Dendritic cell treated with granulocyte-macrophage colony-stimulating factor and Interleukin-4, amounts not matched to agents 40 ng/mL and 50 ng/mL, for 4 days (primary cell): ENCODE data around the gene TRAF1.

Experiments
- H3K27ac Mint-ChIP-seq: one replicate; pipeline ENCODE4 v1.8.0; 2022; ENCODE audit warnings: mild to moderate bottlenecking, mixed read lengths
- H3K27me3 Mint-ChIP-seq: one replicate; pipeline ENCODE4 v1.8.0; 2022; ENCODE audit warnings: mild to moderate bottlenecking, mixed read lengths
- H3K36me3 Mint-ChIP-seq: one replicate; pipeline ENCODE4 v1.8.0; 2022; ENCODE audit warnings: low read depth, mixed read lengths
- H3K4me1 Mint-ChIP-seq: one replicate; pipeline ENCODE4 v1.8.0; 2022; ENCODE audit warnings: low read depth, mixed read lengths
- H3K4me3 Mint-ChIP-seq: one replicate; pipeline ENCODE4 v1.8.0; 2022; ENCODE audit warnings: mild to moderate bottlenecking, moderate library complexity, mixed read lengths
- H3K9me3 Mint-ChIP-seq: one replicate; pipeline ENCODE4 v1.8.0; 2022; ENCODE audit warnings: mixed read lengths
- intact Hi-C: fragments of 100-400 bp; cut with micrococcal nuclease; formaldehyde crosslinking; loops from one replicate; pipeline ENCODE4 v1.15.0; 2022

Gene TRAF1

DNA sequence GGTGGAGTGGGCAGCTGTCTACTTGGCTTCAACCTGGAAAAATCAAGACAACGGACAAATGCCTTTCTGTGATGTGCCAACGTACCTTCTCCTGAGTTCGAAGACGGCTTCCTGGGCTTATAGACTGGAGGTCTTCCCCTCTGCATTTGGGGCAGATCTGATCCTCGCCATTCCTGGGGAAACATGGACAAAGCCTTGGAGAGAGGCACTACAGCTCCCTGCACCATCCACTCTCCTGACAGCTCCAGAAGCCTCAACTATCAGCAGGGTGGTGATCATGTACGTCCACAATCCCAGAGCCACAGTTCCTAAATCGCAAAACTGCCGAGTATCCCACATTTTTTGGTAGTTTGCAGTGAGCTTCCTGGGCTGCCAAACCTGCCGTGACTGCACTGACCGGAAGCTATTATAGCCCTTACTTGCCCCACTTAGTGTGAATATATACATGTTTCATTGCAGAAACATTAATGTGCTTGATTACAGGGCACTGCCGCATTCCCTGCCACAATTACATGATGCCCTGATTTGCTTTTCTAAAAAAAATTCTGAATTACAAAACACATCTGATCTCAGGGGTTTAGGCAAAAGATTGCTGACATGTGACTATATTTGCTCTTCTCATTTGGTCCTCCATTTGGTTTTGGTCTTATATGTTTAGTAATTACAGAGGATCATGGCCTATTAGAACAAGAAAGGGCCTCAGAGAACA, 2.8 kb downstream of the TRAF1 start:
- Mint-ChIP-seq H3K4me3 (no peak overlapping the region), H3K4me1 (peaks cover 88% of the 10 kb centered on the region), H3K27ac (peak overlapping the region; percentile 59), H3K9me3 (no peaks in the 10 kb centered on the region), H3K27me3 (no peaks in the 10 kb centered on the region), H3K36me3 (peaks cover 36% of the 10 kb centered on the region)
- intact Hi-C loops, result no loop called here

DNA sequence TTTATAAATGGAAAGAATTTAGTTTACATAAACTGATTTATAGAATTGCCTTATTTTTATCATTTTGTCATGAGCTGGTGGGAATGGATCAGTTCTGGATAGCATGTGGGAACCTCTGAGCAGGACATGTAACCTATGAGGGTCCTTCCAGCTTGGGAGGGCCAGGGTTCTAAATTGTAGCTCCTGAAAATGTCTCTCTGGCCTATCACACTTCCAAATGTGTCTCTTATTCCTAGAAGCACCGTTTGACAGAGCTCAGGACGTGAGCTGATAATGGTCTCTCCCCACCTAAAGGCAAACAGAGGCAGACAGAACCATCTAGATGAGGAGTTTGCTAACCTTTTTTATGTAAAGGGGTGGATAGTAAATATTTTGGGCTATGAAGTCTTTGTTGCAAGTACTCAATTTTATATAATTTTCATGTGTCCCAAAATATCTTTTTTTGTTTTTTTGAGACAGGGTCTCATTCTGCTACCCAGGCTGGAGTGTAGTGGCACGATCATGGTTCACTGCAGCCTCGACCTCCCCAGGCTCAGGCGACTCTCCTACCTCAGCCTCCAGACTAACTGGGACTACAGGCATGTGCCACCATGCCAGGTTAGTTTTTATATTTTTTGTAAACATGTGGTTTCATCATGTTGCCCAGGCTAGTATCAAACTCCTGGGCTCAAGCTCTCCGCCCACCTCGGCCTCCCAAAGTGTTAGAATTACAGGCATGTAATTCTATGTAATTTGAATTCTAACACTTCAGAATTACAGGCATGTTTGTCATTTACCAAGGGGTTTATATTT, 4.0 kb downstream of the TRAF1 start:
- Mint-ChIP-seq H3K27me3 (no peaks in the 10 kb centered on the region), H3K4me3 (no peak overlapping the region), H3K9me3 (no peaks in the 10 kb centered on the region), H3K27ac (no peak overlapping the region), H3K4me1 (peaks cover 81% of the 10 kb centered on the region), H3K36me3 (peaks cover 37% of the 10 kb centered on the region)
- intact Hi-C loops, result no loop called here

DNA sequence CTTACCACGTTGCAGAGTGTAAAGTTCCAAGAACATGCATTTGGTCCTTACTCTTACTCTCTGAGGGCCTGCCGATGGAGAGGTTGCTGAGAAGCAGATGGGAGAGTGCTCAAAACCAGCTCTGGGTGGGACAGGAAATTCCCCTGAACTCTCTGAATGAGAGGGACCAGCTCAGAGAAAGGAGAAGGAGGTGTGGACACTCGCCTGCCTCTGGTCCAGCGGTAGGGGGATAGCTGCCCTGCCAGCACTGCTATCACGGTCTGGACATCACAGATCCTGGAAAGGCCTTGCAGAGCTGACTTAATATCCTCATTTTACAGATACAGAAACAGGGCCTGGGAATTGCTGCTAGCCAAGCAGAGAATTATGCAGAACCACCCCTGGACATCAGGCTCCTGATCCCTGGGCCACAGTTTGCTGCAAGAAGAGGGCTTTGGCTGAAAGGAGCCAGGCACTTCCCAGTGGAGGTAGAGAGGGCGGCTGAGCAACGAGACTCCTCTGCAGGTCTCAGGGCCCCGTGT, 4.9 kb downstream of the TRAF1 start:
- Mint-ChIP-seq H3K36me3 (peaks cover 46% of the 10 kb centered on the region), H3K27ac (no peak overlapping the region), H3K4me3 (peak overlapping the region; percentile 39), H3K27me3 (no peaks in the 10 kb centered on the region), H3K9me3 (no peaks in the 10 kb centered on the region), H3K4me1 (peaks cover 73% of the 10 kb centered on the region)
- intact Hi-C loops, result no loop called here

DNA sequence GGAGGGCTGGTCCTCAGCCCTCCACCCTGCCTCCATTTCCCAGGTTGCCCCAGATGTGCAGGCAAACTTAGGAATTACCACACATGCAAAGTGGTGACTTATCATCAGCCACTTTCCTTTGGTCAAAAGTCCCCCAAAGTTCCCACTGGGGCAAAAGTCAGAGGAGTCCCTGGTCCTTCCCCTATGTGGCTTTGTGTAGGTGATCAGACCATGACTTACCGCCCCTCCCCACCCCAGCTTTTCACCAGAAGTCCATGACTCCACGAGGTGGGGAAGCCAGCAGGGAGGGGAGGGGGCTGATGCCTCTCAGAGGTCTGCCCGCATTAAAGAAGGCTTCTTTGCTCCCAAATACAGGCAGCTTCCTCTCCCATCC, 5.8 kb downstream of the TRAF1 start:
- H3K4me3 Mint-ChIP-seq, result no peak overlapping the region
- peaks cover 63% of the 10 kb centered on the region for H3K4me1 Mint-ChIP-seq
- intact Hi-C loops, result no loop called here
- no peaks in the 10 kb centered on the region for H3K27me3 Mint-ChIP-seq
- peaks cover 49% of the 10 kb centered on the region for H3K36me3 Mint-ChIP-seq
- no peak overlapping the region for H3K27ac Mint-ChIP-seq
- no peaks in the 10 kb centered on the region for H3K9me3 Mint-ChIP-seq

DNA sequence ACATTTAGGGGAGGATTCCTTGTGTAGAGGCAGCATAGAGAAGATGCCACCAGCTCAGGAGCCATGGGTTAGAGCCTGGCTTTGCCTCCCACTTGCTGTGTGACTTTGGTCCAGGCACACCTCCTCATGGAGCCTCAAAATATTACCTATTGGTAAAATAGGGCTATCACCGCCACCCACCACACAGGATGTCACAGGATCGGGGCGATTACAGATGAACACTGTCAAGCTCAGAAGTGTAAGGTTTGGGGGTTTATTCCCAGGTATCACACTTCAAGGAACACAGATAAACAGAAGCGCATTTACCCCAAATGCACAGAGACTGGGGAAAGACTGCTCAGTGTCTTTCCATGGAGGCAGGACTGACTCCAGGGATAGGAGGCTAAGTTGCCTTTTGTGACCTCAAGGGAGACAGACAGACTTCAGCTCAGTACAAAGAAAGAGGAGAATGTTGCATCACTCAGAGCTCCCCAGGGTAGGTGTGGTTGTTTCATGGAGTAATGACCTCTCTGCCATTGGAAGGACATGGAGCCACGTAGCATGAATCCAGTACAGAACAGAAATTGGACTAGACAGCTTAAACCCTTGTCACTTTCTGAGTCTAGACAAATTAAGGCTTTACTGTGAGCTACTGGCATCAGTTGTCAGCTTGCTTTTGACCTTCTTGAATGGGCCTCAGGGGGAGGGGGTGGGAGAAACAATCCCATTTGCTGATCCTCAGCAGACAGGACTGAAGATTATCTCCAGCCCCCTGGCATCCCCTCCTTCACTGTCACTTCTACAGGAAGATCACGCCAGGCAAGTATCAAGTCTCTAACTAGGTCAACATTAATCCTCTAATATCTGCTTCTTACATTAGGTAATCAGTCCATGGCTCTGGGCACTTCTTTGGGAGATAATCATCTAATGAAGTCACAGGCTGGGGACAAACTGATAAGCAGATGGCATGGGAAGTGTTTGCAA, 6.5 kb downstream of the TRAF1 start:
- Mint-ChIP-seq H3K27me3 (no peaks in the 10 kb centered on the region), H3K27ac (no peak overlapping the region), H3K9me3 (no peaks in the 10 kb centered on the region), H3K4me3 (no peak overlapping the region), H3K36me3 (peaks cover 49% of the 10 kb centered on the region), H3K4me1 (peaks cover 58% of the 10 kb centered on the region)
- intact Hi-C loops, result no loop called here

DNA sequence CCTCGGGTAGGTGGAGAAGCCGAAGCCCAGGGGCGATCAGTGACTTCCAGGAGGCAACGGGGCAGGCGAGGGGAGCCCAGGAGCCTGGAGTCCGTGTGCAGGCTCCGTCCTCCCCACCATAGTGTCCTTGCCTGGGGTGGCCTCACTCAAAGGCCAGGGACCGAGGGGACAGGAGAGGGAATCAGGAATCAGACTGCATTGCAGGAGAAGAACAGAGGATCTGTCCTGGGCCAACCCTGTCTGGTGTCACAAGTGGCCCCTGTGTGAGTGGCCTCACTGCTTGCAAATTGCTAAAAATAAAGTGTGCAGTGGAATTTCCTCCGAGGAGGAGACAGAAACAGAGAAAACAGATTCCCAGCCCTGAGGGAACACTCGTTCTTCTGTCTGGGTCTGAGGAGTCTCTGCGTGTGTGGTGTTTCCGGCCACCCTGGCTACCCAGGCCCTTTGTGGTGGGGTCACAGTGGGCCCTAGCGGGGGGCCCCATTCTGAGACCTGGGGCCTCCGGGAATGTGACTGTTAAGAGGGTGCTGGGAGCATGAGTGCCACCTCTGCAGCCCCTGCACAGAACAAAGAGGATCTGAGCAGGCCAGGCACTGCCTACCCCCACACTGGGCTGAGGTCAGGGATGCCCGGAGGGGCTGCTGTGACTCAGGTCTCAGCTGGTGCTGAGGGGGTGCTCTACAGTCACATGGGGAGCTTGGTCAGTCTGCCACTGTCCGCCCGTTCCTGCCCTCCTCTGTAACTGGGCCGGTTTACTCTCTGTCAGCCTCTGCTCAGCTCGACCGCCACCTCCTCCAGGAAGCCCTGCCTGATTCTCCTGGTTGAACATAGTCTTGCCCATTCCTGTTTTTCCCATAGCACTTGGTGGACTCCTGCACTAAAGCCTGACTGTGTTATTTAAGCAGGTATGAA, 7.4 kb downstream of the TRAF1 start:
- Mint-ChIP-seq H3K4me3 (no peak overlapping the region), H3K27ac (peak overlapping the region; percentile 14), H3K36me3 (peaks cover 50% of the 10 kb centered on the region), H3K27me3 (no peaks in the 10 kb centered on the region), H3K9me3 (no peaks in the 10 kb centered on the region), H3K4me1 (peaks cover 49% of the 10 kb centered on the region)
- intact Hi-C loops, result no loop called here

DNA sequence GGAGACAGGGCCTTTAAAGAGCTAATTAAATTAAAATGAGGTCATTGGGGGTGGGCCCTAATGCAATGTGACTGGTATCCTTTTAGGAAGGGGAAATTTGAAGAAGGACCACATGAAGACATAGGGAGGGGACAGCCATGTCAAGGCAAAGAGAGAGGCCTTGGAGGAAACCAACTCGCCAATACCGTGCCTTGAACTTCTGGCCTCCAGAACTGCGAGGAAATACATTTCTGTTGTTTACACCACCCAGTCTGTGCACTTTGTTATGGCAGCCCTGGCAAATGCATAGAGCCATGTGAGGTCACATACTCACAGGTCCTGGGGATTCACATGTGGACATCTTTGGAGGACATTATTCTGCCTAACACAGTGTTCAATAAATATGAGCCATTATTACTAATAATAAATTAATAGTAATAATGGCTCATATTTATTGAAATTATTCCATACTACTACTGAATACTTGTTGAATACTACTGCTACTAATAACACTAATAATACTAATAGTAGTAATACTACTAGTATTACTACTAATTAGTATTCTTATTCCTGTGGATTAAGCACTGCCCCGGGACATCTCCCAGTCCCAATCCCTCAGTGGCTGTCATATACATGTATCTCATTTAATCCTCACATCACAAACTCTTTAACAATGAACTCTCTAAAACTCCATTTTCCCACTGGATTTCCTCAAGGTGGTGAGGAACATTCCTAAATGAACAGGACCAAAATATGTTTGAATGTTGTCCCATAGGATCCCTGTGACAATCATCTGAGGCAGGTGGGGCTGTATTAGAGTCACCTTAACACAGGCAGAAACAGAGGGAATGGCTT, 8.4 kb downstream of the TRAF1 start:
- intact Hi-C loops, result no loop called here
- H3K9me3 Mint-ChIP-seq, result no peaks in the 10 kb centered on the region

DNA sequence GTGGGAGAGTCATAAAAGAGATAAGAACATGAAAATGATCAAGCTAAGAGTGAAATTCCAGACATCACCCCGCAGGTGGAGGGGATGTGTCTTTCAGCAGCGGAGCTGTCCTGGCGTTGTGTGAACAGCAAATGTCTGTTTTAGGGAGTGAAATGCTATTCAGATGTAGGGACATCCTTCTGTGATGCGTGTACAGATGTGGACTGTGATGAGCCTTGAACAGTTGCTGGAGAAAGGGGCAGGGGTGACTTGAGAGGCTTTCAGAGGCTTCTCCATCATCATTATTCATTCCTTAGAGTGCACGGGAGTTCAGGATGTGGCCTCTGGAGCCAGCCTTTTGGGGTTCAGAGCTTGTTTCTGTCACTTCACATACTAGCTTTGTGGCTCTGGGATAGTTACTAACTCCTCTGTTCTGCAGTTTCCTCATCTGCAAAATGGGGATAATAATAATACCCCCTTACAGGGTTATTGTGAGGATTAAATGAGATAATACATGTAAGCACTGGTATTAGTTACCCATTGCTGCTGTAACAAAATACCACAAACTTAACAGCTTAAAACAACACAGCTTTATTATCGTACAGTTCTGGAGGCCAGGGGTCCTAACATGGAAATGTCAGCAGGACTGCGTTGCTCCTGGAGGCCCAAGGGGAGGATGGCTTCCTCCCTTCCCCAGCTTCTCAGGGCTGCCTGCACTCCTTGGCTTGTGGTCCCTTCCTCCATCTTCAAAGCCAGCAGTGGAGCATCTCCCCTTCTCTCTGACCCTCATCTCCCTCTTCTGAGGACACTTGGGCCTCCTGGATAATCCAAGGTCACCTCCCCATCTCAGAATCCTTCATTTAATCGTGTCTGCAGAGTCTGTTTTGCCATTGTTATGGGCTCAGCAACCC, 9.4 kb downstream of the TRAF1 start:
- Mint-ChIP-seq H3K4me3 (no peak overlapping the region), H3K27ac (no peak overlapping the region), H3K9me3 (no peaks in the 10 kb centered on the region), H3K4me1 (peaks cover 45% of the 10 kb centered on the region), H3K36me3 (peaks cover 59% of the 10 kb centered on the region), H3K27me3 (no peaks in the 10 kb centered on the region)
- intact Hi-C loops, result no loop called here

More for the DNA sequence above, 8.4 kb downstream of the TRAF1 start:
- Mint-ChIP-seq H3K27me3 (no peaks in the 10 kb centered on the region), H3K36me3 (peaks cover 50% of the 10 kb centered on the region), H3K27ac (peak overlapping the region; percentile 14), H3K4me3 (no peak overlapping the region), H3K4me1 (peaks cover 46% of the 10 kb centered on the region)

DNA sequence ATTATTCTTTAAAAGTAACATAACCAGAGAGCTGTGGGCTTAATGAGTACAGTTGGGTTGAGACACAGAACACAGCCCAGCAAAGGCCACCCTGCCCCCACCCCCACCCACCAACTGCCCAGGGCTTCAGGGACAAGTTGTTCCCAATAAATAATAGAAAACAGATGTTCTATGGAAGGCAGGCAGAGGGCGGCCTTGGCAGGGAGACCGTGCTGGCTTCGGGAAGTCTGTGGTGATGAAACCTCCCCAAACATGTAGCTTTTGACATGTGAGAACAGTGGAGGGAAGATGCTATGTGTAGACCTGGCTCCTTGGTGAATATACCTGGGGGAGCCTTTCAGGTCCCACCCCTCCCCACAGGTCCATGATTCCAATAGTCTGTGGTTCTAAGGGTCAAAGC, 10.0 kb downstream of the TRAF1 start:
- H3K4me3 Mint-ChIP-seq, result no peak overlapping the region
- peaks cover 45% of the 10 kb centered on the region for H3K4me1 Mint-ChIP-seq
- H3K9me3 Mint-ChIP-seq, result no peaks in the 10 kb centered on the region
- no peaks in the 10 kb centered on the region for H3K27me3 Mint-ChIP-seq
- H3K36me3 Mint-ChIP-seq, result peaks cover 61% of the 10 kb centered on the region
- intact Hi-C loops, result no loop called here
- no peak overlapping the region for H3K27ac Mint-ChIP-seq

DNA sequence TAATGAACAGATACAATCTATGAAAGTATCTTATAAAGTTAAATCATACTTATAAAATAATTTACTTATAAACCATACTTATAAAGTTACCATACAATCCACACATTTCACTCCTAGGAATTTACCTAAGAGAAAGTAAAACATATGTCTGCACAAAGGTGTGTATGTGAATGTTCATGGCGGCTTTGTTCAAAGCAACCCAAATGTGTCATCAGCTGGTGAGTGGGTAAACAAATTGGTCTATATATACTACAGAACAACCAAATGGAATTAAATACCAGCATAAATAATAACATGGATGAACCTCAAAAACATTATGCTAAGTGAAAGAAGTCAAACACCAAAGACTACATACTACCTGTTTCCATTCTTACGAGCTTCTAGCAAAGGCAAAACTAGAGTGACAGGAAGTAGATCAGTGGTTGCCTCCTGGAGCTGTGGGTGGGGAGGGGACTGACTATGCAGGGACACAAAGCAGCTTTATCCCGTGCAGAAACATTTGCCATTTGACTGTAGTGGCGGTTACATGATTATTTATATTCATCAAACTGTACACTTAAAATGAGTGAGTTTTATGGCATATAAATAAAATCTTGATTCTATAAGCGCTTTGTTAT, 10.6 kb downstream of the TRAF1 start:
- peaks cover 45% of the 10 kb centered on the region for H3K4me1 Mint-ChIP-seq
- peaks cover 65% of the 10 kb centered on the region for H3K36me3 Mint-ChIP-seq
- H3K27ac Mint-ChIP-seq, result no peak overlapping the region
- H3K27me3 Mint-ChIP-seq, result no peaks in the 10 kb centered on the region
- H3K4me3 Mint-ChIP-seq, result no peak overlapping the region
- H3K9me3 Mint-ChIP-seq, result no peaks in the 10 kb centered on the region
- intact Hi-C loops, result no loop called here

DNA sequence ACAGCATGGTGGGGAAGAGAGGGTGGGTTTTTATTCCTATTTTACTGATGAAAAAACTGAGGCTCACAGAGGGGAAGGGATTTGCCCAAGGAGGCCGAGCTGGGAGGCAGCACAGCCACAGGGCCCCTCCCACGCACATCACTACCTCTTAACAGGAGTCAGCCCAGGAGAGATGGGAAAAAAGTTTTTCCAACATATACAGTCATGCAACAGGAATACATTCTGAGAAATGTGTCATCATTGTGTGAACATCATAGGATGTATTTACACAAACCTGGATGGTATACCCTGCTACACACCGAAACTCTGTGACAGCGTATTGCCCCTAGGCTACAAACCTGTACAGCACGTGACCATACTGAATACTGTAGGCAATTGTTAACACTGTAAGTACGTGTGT, 11.6 kb downstream of the TRAF1 start:
- Mint-ChIP-seq H3K4me1 (peaks cover 42% of the 10 kb centered on the region), H3K27me3 (no peaks in the 10 kb centered on the region), H3K36me3 (peaks cover 69% of the 10 kb centered on the region), H3K4me3 (no peak overlapping the region), H3K27ac (no peak overlapping the region), H3K9me3 (no peaks in the 10 kb centered on the region)
- intact Hi-C loops, result no loop called here
